NCI-H1105 (cell line): ENCODE data around the gene IFITM5.
A peak's percentile ranks its signal among the peaks of the same experiment; 100 is the strongest.
"Not testable (repeated sequence)": the region's sequence is repeated elsewhere in the genome, so short reads cannot be mapped to it uniquely, and the experiment has no call there.

Experiments used
- DNase-seq: peaks from one replicate; lab custom pipeline; 2025; lab: John Stamatoyannopoulos, UW

Gene IFITM5

GRCh38 chr11:312092-312816 is 12.9 kb upstream of the IFITM5 start:
- DNase-seq: no peak

DNA sequence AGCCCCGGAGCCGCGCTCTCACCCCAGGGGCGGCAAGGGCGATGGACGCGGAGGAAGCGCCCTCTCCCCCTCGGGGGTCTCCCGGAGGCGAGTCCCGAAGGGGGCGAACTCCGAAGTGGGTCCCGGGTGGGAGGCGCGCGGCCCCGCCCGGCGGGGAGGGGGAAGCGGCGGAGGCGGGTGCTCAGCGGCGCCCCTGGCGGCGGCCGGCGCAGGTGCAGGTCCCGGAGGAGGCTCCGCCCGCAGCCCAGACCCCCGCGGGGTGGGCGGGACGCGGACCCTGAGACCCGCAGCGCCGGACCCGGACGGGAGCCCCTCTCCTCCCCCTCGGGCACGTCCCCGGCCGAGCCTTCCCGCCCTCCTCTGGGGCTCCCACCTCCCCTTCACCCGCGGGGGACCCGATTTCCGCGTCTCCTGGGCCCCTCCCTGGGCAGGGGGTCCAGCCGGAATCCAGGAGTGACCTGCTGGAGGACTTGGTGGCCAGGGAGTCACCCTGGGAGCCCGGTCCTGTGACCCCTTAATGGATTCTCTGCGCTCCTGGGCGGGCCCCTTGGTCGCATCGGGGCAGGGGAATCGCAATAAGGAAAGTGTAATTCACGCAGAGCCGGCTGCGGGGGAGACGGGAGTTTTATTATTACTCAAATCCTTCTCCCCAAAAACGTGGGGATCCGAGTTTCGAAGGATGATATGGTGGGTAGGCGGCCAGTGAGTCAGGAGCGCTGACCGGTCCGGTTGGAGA is 11.9 kb upstream of the IFITM5 start:
- DNase-seq: not testable (repeated sequence)

- not testable (repeated sequence) for DNase-seq
Observed at GRCh38 chr11:309979-310572, 10.8 kb upstream of the IFITM5 start.

DNA sequence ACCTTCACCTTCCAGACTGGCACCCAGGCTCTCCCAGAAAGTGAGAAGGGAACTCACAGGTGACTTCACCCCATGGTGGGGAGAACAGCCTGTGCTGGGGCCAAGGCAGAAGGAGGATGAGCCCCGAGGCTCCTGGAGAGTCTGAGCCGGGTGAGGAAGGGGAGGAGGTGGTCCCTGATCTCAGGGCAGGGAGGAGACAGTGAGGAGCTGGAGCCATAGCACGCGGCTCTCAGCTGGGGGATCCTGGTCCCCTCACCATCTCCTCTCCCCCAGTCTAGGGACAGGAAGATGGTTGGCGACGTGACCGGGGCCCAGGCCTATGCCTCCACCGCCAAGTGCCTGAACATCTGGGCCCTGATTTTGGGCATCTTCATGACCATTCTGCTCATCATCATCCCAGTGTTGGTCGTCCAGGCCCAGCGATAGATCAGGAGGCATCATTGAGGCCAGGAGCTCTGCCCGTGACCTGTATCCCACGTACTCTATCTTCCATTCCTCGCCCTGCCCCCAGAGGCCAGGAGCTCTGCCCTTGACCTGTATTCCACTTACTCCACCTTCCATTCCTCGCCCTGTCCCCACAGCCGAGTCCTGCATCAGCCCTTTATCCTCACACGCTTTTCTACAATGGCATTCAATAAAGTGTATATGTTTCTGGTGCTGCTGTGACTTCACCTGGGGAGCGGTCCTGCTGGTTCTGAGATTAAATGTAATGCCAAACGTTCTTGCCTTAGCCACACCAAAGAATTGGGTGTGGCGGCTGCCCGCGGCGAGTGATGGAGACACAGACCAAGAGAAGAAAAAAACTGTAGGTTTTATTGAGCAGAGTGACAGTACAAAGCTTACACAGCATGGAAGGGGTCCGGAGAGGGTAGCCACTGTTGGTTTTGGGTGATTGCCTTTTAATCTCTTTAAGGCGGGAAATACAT is 9.7 kb upstream of the IFITM5 start:
- DNase-seq: not testable (repeated sequence)

- DNase-seq: not testable (repeated sequence)
Observed at GRCh38 chr11:307766-308708, 8.7 kb upstream of the IFITM5 start, which contains the start of gene IFITM2. Gene IFITM2 (plus strand): TSS chr11:307816. CDS start chr11:308193, 377 bp downstream.

GRCh38 chr11:306645-307371 is 7.5 kb upstream of the IFITM5 start:
- DNase-seq: no peak

DNA sequence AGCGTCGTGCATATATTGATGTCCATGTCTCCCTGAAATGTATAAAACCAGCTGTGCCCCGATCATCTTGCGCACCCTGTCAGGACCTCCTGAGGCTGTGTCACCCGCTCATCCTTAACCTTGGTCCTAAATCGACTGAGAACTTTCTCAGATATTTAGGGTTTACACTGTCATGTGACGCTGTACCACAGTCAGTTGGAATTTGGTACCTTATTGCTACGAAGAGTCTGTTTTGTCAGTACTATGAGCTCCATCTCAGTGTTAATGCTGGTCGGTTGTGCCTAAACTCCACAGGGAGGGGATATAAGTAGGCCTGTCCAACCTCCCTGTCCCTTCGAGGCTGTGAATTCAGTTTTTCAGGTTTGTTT is 6.5 kb upstream of the IFITM5 start:
- DNase-seq: no peak

DNA sequence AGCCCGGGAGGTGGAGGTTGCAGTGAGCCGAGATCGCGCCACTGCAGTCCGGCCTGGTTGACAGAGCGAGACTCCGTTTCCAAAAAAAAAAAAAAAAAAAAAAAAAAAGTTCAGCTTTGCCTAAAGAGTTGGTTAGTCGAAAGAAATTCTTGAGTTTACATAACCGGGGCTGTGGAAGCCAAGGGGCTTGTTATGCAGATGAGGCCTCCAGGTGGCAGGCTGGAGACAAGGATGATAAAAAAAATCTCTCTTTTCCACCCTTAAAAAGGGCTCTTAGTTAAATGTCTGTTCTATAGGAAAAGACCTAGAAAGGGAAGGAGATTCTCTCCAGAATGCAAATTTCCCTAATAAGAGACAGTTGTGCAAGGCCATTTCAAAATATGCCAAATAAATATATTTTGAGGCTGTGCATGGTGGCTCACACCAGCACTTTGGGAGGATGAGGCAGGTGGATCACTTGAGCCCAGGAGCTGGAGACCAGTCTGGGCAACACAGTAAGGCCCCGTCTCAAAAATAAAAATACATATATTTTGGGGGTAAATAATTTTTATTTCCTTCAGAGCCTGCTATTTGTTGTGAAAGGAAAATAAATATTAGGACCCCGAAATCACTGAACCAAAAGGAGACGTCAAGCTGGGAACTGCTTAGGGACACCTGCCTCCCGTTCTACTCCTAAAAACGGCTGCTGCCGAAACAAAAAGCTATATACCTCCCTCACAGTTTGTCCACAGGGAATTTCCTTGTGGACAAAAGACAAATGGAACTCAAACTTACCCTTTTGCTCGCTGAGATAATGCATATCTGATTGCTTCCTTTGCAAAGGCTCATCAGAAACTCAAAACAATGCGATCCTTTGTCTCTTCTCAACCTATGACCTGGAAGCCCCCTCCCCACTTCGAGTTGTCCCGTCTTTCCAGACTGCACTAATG is 5.9 kb upstream of the IFITM5 start:
- DNase-seq: peak; percentile 26

DNA sequence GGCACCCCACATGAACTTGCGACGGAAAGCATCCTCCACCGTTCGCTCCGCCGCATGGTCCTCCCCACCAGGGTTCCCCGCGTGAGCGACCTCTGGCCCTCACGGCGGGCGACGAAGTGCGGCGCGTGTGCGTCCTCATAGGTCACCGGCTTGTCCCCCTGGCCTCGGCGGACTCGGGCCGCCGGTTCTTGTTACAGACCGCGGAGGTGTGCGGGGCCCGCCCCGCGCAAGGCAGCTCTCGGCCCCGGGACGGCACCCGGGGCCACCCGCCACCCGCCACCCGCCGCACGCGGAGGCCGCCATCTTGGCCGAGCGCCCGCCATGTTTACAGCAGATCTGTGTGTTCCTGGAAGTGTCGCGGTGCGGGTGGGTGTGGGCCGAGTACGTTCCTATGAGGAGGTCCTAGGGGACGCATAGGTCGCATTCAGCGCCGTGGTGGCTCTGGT is 4.8 kb upstream of the IFITM5 start:
- DNase-seq: no peak

- DNase-seq: no peak
Observed at GRCh38 chr11:303363-303762, 4.0 kb upstream of the IFITM5 start.

DNA sequence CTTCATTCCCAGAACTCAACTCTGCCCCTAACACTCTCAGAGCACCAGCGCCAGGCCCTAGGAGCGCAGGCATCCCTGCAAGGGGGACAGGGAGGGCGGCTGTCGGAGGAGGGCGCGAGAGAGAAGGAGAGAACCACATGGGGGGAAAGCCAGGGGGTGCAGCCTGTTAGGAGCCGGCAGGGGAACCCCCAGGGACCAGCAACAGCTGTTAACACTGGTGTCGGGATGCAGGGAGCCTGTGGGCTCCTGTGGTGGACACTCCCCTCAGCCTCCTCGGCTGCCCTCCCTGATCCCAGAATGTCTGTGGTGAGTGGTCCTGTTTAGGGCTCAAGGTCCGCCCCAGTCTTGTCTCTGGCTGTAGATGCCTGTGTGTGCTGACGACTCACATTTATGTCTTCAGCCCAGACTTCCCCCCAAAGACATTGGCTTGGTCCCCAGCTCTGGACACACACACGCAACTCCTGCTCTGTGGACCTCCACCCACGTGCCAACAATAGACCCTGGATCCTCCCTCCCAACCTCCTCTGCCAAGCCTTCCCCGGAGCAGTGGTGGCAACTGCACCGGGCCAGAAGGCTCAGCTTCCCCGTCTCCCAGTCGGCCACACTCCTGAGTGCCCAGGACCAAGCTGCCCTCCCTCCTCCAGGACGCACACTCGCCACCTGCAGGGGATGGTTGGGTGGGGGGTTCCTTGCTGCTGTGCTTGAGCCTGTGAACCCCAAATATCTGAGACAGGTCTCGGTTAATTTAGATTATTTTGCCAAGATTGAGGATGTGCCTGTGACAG is 817 bp upstream of the IFITM5 start:
- DNase-seq: no peak

- no peak for DNase-seq
Observed at GRCh38 chr11:298406-299065, 790 bp downstream of the IFITM5 start.

GRCh38 chr11:297586-298405 is 1.5 kb downstream of the IFITM5 start:
- no peak for DNase-seq

- no peak for DNase-seq
Observed at GRCh38 chr11:297051-297585, 2.2 kb downstream of the IFITM5 start.

GRCh38 chr11:296171-297050 is 2.9 kb downstream of the IFITM5 start:
- DNase-seq: no peak
